GM12891 (cell line): ENCODE results near the gene NMNAT3.

Experiments
- POLR2A ChIP-seq: IDR thresholded peaks from 2 replicates; pipeline ENCODE4 v1.6.1; 2011; ENCODE audit warnings: low read depth, low read length, control low read depth
- SPI1 ChIP-seq: IDR thresholded peaks from 2 replicates; pipeline ENCODE4 v1.6.1; 2011; ENCODE audit warnings: low read depth, low read length, control low read depth

DNA sequence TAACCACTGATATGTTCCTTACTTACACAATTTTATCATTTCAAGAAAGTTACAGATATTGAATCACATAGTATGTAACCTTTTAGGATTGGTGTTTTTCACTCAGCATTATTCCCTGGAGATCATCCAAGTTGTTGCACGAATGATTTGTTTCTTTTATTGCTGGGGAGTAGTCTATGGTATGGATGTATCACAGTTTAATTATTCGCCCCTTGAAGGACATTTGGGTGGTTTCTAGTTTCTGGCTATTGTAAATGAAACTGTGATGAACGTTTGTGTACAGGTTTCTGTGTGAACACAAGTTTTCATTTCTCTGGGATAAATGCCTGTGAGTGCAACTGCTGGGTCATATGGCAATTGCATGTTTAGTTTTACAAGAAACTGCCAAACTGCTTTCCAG lies 68.8 kb downstream of the NMNAT3 start:
- no peak for TF ChIP-seq SPI1
- no peak for TF ChIP-seq POLR2A
